Occipital lobe (tissue), 3 donors: ENCODE data around the gene POU2F3. TPM values are rescaled to one million over a fixed set of nuclear protein-coding genes. Genes with fewer than 3 reads are reported as not detected.

Source experiments
- DNase-seq: peaks from one replicate; lab custom pipeline; 2025; lab: John Stamatoyannopoulos, UW
- small RNA-seq: library from RNA; depleted of rRNA; stranded (forward); fragments of <200 nt; gene quantifications from one replicate; pipeline ENCODE3, GENCODE V24; 2014
- total RNA-seq: library from RNA; depleted of rRNA; stranded (reverse); fragments of >200 nt; gene quantifications from one replicate; pipeline ENCODE4 v1.2.3, GENCODE V29; 2014

The POU2F3 gene
- total RNA-seq, 1 donor from 2014 or later: not detected

DNA sequence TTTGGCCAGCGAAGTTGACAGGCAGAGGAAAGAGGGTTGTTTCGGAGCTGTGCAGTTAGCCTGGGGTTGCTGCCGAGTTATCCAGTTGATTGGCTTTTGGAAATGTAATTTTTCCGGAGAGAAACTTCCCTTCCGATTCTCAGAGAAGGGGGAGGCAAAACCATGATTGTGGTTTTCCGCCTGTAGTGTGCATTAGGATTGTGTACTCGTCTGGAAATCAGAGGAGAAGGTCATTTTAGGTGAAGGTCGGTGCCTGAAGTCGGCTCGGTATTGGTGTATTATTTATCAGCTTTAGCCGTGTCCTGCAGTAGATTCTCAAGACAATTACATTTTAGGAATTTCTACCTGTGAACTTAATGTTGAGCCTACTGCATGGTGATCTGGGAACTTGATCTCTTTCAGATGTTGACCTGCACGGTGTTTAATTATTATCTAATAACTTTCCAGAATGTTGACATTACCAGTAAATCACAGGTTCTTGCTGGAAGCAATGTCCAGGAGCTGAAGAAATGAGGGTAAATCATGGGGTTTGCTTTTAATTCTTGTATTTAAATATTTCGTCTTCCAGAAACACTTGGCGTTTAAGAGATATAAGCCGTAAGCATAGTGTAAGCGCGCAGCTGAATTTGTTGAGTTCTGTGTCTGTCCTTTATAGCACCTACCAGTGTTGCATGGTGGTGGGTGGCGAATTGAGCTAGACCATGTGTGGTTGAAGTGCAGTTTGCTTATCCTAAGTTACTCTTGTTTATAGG is 97.6 kb downstream of the POU2F3 start:
- no peak for DNase-seq

GRCh38 chr11:120338107-120338933 is 98.4 kb downstream of the POU2F3 start:
- no peak for DNase-seq

DNA sequence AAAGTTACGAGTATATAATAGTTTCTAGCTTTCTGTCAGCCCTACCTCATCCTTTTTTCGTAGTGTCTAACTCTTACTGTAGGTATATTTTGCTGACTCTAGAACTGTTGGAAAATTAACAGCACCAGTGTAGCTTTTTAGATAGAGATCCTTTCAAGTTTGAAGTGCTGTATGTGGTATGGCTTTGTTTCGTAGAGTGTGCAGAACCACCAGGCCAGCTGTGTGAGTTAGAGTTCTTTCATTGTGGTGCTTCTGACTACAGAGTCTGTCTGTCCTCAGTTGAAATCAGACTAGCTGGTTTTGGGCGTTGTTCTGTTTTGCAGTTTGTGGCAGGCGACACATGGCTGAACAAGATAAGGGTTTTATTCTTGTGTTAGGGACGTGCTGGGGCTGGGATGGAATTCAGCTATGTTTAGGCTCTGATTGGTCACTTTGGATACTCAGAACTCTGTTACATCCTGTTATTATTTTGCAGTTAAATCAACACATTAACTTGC is 99.5 kb downstream of the POU2F3 start:
- peak; percentile 23 for DNase-seq

DNA sequence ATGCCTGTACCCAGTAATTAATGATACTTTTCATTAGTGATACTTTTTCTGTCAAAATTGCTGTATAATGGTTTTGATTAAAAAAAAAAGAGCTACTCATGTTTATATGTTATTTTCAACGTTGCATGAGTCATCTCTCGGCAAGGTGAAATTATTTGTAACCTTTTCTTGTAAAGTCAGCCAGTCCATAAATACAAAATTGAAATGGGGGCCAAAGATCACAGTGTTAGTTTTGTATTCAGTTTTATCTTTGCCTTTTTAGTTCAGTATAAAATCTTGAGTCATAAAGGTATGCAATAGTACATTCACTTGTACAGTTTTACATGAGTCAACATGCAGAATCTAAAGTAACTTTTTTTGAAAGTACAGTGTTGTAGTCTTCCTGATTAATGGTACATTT is 100.6 kb downstream of the POU2F3 start:
- DNase-seq: no peak

DNA sequence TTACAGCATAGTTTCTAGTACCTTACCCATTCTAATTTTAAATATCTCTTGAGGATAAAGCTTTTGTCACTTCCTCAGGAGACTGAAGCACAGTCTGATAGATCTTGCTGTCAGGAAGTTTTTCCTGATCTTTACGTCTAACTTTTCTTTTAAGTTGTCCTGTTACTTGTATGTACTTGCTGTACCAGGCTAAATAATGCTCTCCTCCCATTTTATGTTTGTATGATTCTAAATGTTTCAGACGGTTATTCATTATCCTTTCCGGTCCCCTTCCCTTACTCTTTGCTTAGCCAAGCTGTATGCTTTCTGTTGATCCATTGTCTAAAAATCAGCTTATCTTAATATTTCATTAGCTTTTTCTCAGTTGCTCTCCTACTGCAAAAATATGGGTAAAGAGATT is 102.3 kb downstream of the POU2F3 start:
- no peak for DNase-seq

GRCh38 chr11:120342678-120343077 is 102.7 kb downstream of the POU2F3 start:
- no peak for DNase-seq

DNA sequence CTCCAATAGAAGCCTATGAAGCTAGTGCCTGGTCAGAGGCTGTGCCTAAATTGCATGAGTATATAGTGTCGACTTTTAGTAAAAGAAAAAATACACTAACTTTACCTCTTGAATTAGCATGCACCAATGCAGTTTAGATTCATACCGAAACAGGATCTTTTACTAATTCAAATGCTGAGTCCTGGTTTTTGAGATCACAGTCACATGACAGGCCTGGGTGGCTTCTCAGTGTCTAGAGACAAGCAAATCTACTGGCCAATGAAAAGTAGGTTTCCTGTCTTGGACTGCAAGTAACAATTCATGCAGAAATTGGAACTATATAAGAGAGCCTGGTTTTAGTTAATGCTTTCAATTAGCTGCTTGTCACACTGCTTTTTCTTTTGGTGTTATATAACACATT is 103.5 kb downstream of the POU2F3 start:
- no peak for DNase-seq

DNA sequence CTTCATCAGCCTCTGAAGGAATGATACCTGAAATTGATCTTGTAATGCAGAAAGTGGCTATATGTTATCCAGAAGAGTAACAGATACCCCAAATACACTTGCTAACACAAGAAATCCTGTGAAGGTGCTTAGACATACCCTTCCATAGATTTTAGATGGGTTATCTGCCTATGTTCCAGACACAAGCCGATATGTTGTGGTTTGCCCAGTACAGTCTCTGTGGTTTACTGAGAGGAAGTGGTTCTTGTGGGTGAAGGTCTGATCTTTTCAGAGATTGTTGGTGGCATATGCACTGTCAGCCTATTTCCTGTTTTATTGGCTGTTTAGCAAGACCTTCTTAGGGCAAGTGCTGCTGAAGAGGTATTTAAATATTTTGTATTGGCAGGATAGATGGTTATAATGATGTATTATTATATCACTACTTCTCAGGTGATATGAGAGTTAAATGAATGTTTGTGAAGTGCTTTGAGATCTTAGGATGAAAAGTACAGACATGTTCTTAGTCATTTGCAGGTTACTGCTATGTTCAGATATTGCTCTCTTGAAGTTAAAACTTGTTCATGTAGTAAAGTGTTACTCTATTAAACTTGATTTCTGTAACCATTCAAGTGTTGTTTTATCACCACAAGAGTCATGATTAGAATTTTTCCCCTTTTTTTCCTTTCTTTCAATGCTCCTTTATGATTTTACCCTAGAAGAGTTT is 104.5 kb downstream of the POU2F3 start:
- DNase-seq: no peak

DNA sequence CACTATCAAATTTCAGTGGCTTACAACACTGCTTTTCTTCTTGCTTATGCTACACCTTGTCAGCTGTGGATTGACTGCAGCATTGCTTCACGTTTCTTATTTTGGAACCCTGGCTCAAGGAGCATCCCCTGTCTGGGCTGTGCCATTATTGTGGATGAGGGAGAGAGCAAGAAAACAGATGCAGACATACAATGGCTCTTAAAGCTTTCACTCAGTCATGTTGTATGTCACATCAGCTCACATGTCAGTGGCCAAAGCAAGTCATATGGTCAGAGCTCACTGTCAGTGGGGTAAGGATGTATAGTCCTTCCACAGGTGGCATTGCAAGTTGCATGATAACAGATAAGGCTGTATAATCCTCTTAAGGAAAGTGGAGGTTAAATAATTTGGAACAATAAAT is 106.3 kb downstream of the POU2F3 start:
- DNase-seq: no peak

DNA sequence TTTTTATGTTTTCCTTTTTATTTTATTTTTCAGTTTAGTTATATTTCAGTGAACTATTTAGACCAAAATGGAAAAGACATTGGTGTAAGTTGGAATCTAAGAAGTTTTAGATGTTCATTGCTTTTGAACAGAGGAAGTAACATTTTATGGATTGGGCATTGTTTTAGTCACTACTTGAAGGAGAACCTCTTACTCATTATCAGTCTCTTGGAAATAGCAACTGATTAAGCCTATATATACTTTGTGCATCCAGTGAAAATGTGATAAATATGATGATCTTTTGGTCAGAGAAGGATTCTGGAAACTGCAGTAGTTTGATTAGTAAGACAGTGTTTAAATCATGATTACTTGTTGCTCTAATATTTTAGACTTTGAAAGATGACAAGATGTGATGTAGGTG is 110.7 kb downstream of the POU2F3 start:
- no peak for DNase-seq

DNA sequence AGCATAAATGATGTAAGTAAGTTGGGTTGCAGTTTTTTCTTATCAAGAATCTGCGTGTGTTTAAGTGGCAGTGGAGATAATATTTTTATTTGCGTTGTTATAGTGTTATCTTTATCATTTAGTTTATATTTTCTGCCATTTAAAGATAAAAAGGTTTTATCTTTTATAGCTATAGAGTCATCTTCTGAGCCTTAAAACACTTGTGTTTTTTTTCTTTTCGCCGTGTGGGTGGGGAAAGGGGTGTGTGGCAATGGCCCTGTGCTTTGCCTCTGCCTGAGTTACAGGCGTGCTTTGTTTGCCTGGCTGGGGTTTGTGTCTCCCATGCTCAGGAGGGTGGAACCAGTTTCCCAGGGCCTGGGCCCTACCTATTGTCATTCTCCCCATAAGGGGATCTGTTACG is 112.5 kb downstream of the POU2F3 start:
- no peak for DNase-seq

- DNase-seq: no peak
Measured at GRCh38 chr11:120354068-120354467, 114.1 kb downstream of the POU2F3 start.

DNA sequence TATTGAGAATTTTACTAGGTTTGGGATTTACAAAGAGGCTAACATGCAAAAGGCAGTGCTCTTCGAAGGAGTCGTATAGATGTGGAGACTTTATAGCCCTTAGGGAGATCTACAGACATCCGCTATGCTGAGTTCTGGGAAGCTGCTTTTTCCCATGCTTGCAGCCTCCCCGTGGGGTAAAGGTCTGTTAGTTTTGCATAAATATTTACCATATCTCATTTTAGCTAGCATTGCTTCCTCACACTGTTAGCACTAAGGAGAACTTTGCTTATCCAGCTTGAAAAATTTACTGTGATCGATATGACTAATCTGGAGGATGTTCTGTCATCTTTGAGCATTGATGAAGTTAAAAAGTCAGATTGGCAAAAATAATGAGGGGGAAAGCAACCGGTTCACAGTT is 114.8 kb downstream of the POU2F3 start:
- no peak for DNase-seq

- no peak for DNase-seq
Measured at GRCh38 chr11:120357620-120358019, 117.7 kb downstream of the POU2F3 start.

- DNase-seq: no peak
Measured at GRCh38 chr11:120358729-120359128, 118.8 kb downstream of the POU2F3 start.

DNA sequence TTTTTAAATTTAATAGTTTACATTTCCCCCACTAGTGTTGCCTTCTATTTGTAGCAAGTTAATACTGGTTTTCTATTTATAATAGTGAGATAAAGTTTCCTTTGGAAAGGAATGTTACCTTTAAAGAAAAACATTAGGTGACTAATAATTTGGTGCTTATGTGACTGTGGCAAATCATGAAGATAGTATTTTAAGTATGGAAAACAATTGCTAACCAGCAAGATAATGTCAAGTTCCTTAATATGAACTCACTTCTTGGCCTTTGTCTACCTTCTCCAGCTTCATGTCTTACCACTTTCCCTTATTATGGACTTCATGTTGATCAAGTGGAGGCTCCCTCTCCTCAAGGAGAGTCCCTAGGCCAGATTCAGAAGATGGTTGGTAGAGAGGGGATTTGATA is 123.5 kb downstream of the POU2F3 start:
- no peak for DNase-seq

DNA sequence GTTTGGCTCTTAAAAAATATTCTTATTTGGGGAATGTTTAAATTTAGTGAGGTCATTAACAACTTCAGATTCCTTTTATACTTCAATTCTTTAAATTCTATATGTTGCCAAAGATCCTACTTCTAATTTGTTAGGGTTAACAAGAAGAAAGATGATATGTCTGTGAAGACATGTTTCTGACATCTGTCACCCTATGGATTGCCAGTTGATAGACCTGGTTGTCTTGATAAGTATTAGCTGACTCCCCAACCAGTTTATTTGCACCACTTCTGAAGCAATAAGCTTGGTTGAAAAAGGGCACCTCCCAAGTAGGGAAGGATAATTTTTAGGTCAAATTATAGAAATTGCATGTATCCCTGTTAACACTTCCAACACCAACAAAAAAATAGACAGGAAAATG is 125.6 kb downstream of the POU2F3 start:
- DNase-seq: no peak

Small RNA genes within 50 kb of the gene (small RNA-seq; reads per million reads assigned to genes)
- gene RF00100: 3,346 reads per million, percentile 99 among the genes with 10 or more reads in this experiment

Other genes with a start within 250 kb of the POU2F3 start
- gene TRIM29, start 102.0 kb upstream of the POU2F3 start, total RNA-seq: 0.47 TPM
- gene OAF, start 29.1 kb upstream of the POU2F3 start, total RNA-seq: 1.4 TPM
- 22.9 TPM for gene TLCD5, start 85.2 kb downstream of the POU2F3 start, total RNA-seq
- gene ARHGEF12, start 96.3 kb downstream of the POU2F3 start, total RNA-seq: 235 TPM